ENCODE data around the gene TRPV4. TPM values are rescaled to one million over a fixed set of nuclear protein-coding genes. Genes with fewer than 3 reads are reported as not detected.
"Not testable (repeated sequence)": the region's sequence is repeated elsewhere in the genome, so short reads cannot be mapped to it uniquely, and the experiment has no call there.

The TRPV4 gene
- total RNA-seq, 4 donors from 2014 or later = 2.8 to 7.5 (median 4.8) TPM

DNA sequence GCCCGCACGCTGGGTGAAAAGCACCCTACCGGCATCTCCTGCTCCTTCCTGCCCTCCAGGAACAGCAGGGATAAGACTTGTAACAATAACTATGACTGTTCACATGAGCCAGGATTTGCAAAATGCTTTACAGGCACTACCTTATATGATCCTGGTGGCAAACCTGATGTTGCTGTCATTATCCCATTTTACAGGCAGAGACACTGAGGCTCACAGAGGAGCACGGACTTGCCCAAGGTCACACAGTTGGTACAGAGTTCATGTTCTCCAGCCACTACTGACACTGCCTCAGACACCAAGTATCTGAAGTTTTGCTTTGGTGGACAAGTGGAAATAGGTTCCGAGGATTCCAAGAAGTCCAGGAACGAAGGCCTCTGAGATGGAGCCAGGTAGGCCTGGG lies 24.5 kb upstream of the TRPV4 start:
- DNase-seq = no peak
- TF ChIP-seq POLR2A (IDR thresholded peaks at IDR 0.05) = no peak
- 92% methylated on average over 6 of the region's 6 CpGs for WGBS, 2 donors

DNA sequence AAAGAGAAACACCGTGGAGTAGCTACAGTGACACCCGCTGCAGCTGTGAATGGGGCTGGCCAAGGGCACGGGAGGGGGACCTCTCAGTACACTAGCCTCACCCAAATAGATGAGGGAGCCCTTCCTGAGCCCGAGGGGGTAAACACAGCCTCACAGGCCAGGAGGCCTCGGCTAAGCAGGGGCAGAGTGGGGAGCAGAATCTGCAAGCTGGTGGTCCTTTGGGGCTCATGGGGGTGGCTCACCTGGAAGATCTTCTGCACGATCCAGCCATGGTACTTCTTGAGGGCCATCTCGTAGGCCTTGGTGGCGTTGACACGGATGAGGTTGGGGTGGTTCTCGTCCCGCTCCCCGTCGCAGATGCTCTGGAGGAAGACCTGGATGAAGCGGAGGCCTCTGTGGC lies 22.2 kb upstream of the TRPV4 start:
- no peak overlapping the region for H3K4me3 ChIP-seq
- TF ChIP-seq, protein P1, sequence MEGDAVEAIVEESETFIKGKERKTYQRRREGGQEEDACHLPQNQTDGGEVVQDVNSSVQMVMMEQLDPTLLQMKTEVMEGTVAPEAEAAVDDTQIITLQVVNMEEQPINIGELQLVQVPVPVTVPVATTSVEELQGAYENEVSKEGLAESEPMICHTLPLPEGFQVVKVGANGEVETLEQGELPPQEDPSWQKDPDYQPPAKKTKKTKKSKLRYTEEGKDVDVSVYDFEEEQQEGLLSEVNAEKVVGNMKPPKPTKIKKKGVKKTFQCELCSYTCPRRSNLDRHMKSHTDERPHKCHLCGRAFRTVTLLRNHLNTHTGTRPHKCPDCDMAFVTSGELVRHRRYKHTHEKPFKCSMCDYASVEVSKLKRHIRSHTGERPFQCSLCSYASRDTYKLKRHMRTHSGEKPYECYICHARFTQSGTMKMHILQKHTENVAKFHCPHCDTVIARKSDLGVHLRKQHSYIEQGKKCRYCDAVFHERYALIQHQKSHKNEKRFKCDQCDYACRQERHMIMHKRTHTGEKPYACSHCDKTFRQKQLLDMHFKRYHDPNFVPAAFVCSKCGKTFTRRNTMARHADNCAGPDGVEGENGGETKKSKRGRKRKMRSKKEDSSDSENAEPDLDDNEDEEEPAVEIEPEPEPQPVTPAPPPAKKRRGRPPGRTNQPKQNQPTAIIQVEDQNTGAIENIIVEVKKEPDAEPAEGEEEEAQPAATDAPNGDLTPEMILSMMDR (IDR thresholded peaks at IDR 0.05) = no peak
- no peak for TF ChIP-seq POLR2A (IDR thresholded peaks at IDR 0.05)
- peaks cover 0 to 2% (median 0%) of the 10 kb centered on the region in 3 donors for H3K4me1 ChIP-seq
- no peaks in the 10 kb centered on the region for H3K27me3 ChIP-seq
- H3K9me3 ChIP-seq = no peaks in the 10 kb centered on the region
- no peak overlapping the region for H3K27ac ChIP-seq
- intact Hi-C loops (cut with DNase I) = no loop called here
- WGBS, 2 donors = 89 to 100% methylated on average over 6 to 7 of the region's 14 CpGs
- H3K36me3 ChIP-seq = peaks cover 36 to 97% (median 36%) of the 10 kb centered on the region in 3 donors
- no peak for DNase-seq

More for the DNA sequence above, 24.5 kb upstream of the TRPV4 start:
- intact Hi-C loops (cut with DNase I) = no loop called here
- no peak overlapping the region for H3K4me3 ChIP-seq
- H3K36me3 ChIP-seq = peaks cover 40 to 97% (median 52%) of the 10 kb centered on the region in 3 donors
- no peak overlapping the region for H3K27ac ChIP-seq
- H3K27me3 ChIP-seq = no peaks in the 10 kb centered on the region
- H3K9me3 ChIP-seq = no peaks in the 10 kb centered on the region
- peaks cover 0 to 23% (median 0%) of the 10 kb centered on the region in 3 donors for H3K4me1 ChIP-seq

DNA sequence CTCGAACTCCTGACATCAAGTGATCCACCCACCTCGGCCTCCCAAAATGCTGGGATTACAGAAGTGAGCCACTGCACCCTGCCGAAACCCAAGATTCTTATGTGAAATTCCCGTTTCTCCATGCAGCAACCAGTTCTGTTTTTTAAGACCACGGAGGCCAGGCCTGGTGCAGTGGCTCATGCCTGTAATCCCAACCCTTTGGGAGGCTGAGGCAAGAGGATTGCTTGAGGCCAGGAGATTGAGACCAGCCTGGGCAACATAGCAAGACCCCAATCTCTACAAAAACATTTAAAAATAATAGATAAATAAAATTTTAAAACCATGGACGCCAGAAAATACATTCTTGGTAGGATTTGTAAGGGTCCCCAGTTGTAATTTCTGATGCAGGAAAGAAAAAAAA lies 17.3 kb upstream of the TRPV4 start:
- WGBS, 2 donors = 84 to 89% methylated on average over 5 of the region's 6 CpGs
- Histone ChIP-seq H3K4me1 (peaks cover 1 to 14% (median 1%) of the 10 kb centered on the region in 3 donors), H3K36me3 (peaks cover 9 to 60% (median 21%) of the 10 kb centered on the region in 3 donors)
- intact Hi-C loops (cut with DNase I); H3K9me3 ChIP-seq; DNase-seq; H3K27me3 ChIP-seq; H3K27ac ChIP-seq; H3K4me3 ChIP-seq: not testable (repeated sequence)

DNA sequence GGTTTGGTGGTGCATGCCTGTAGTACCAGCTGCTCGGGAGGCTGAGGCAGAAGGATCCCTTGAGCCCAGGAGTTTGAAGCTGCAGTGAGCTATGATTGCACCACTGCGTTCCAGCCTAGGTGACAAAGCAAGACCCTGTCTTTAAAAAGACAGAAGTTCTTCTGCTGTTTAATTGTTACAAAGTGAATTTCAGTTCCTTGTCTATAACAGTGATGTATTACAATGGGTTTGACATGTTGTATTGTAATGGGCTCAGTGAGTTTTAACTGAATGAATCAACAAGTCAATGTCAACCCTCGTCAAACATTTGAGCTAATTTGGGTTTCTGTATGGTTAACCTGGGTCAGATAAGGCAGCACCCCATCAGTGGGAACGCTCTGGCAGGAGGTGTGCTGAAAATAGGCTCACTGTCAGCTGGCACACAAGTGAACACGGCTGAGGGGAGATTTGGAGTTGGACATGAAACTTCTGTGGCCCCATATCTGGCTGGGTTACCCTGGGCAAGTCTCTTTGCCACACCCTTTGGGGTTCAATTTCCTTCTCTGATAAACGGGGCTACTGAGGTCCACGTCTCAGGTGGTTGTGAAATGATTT lies 14.0 kb upstream of the TRPV4 start:
- Histone ChIP-seq H3K27ac (peak overlapping the region in 2 of 4 donors; percentile 36 to 54), H3K4me3 (no peak overlapping the region), H3K27me3 (no peaks in the 10 kb centered on the region), H3K9me3 (no peaks in the 10 kb centered on the region), H3K4me1 (peaks cover 6 to 23% (median 7%) of the 10 kb centered on the region in 3 donors), H3K36me3 (peaks cover 0 to 27% (median 3%) of the 10 kb centered on the region in 3 donors)
- intact Hi-C loops (cut with DNase I) = loop anchor here (5.0 kb wide), 1 partner anchor 40 kb away; no protein-coding TSS in a partner anchor
- no peak for DNase-seq
- TF ChIP-seq, protein P1 (IDR thresholded peaks at IDR 0.05) = no peak
- no peak for TF ChIP-seq POLR2A (IDR thresholded peaks at IDR 0.05)
- WGBS, 2 donors = 34 to 42% methylated on average over 5 to 7 of the region's 7 CpGs

DNA sequence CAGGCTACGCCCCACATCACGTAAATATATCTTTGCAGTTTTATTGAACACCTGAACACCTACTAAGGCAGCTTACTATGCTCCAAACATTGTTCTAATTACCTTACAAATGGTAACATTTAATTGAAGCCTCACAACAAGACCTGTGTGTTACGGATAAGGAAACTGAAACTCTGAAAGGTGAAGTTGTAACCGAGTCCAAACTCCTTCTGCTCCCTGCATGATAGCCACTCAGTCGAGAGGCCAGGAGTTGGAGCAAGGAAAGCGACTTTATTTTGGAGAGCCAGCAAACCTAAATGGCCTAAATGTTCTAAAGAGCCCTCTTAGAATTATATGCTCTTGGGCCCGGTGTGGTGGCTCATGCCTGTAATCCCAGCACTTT lies 12.6 kb upstream of the TRPV4 start:
- Histone ChIP-seq H3K27me3 (no peaks in the 10 kb centered on the region), H3K4me3 (peak overlapping the region in 1 of 4 donors; percentile 49), H3K27ac (peak overlapping the region in 3 of 4 donors; percentile 27 to 57 (median 31)), H3K4me1 (peaks cover 6 to 23% (median 7%) of the 10 kb centered on the region in 3 donors), H3K36me3 (peaks cover 0 to 12% (median 0%) of the 10 kb centered on the region in 3 donors), H3K9me3 (no peaks in the 10 kb centered on the region)
- DNase-seq = no peak
- intact Hi-C loops (cut with DNase I) = loop anchor here (5.0 kb wide), 1 partner anchor 39 kb away; no protein-coding TSS in a partner anchor
- TF ChIP-seq POLR2A (IDR thresholded peaks at IDR 0.05) = no peak
- TF ChIP-seq, protein P1 (IDR thresholded peaks at IDR 0.05) = no peak
- WGBS, 2 donors = 67 to 78% methylated on average over 7 of the region's 7 CpGs

DNA sequence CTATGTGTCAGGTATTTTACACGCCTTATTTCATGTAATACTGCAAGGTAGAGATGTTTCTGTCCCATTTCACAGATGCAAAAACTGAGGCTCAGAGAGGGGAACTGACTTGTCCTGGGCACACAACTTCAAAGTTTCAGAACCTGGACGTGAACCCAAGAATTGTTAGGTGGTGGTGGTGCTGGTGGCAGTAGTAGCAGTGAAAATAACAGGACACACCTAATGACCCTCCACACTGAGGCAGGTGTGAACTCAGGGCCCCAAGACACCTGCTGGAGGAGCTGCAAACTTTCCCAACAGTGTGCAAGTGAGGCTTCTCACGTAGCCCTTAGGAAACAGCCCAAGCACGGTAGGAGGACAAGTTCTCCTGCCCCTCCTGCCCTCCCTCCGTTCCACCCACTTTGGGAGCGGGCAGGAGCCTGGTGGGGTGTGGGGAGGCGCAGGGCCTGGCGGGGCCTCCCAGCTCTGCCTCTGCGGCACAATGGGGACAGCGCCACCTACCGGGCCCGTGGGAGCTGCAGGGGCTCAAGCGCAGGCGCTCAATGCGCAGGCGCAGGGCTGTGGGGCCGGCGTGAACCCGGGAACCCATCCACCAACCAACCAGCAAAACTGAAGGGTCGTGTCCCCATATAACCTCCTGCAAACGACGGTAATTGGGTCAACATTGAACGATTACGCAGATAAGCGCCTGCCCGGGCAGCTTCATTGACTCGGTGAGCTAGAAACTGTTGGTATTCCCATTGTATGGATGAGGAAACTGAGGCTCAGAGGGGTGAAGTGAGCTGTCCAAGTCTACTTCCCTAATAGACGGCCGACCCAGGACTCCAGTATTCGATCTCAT lies 12.0 kb upstream of the TRPV4 start:
- DNase-seq = no peak
- Histone ChIP-seq H3K9me3 (no peaks in the 10 kb centered on the region), H3K27me3 (no peaks in the 10 kb centered on the region), H3K27ac (peak overlapping the region in 2 of 4 donors; percentile 27 to 57), H3K4me1 (peaks cover 6 to 23% (median 7%) of the 10 kb centered on the region in 3 donors), H3K4me3 (peak overlapping the region in 3 of 4 donors; percentile 16 to 49 (median 20)), H3K36me3 (peaks cover 0 to 6% (median 0%) of the 10 kb centered on the region in 3 donors)
- WGBS, 2 donors = 16 to 22% methylated on average over 13 to 14 of the region's 30 CpGs
- TF ChIP-seq, protein P1 (IDR thresholded peaks at IDR 0.05) = peak; percentile 98 to 100 (median 98)
- no peak for TF ChIP-seq POLR2A (IDR thresholded peaks at IDR 0.05)
- intact Hi-C loops (cut with DNase I) = loop anchor here (5.0 kb wide), 1 partner anchor 38 kb away; no protein-coding TSS in a partner anchor

Measured in esophagus squamous epithelium (tissue), 5 donors.